GM18502 (cell line): ENCODE measurements around the gene CACNG3.
"Not testable (repeated sequence)": the region's sequence is repeated elsewhere in the genome, so short reads cannot be mapped to it uniquely, and the experiment has no call there.

Experiments
- ATAC-seq: cut with Tn5 transposase; IDR thresholded peaks from one replicate; pipeline ENCODE4 v1.9.1; 2021; ENCODE audit warnings: mild to moderate bottlenecking; ENCODE audit not compliant: unreplicated experiment, poor library complexity

Gene CACNG3

DNA sequence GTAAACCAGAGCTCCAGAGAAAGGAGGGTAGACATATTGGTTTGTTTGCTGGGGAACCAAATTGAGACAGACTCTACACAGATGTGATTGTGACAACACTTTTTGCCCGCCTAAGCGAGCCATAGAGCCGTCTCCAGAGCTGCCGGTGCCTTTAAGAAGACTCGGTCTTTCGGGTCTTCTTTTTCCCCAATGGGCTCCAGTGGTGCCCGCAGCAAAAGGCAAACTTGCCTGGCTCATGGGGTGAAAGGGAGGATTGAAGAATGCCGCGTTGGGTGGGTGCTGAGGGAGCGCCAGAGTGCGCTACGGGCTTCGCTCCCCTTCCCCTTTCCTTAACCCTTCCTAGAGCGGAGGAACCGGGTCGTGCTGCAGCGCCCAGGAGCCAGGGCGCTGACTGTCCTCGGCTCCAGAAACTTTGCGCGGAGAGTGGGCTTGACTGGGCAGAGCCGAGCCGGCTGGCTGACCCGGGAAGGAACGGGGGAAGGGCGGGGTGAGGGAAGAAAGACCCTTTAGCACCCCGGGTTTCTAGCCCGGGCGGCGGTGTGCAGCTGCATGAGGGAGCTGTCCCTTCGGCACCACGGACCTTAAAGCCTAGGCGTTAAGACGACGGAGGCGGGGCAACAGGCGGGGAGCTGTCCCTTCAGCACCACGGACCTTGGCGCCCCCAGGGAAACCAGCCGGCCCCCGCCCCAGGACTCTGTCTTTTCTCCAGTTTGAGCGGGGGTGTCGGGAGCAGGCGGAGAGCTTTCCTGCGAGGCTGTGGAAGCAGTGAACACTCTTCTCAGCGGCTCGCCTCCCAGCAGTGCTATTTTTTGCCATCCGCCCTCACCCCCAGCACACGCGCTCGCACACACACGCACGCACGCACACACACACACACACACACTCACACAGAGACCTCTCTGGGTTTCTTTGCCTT is at the start of gene CACNG3:
CACNG3 (plus strand) TSS at position 880 of the 916 bp plus-strand sequence. CDS start 420 bp downstream, outside the sequence.
- ATAC-seq = no peak

DNA sequence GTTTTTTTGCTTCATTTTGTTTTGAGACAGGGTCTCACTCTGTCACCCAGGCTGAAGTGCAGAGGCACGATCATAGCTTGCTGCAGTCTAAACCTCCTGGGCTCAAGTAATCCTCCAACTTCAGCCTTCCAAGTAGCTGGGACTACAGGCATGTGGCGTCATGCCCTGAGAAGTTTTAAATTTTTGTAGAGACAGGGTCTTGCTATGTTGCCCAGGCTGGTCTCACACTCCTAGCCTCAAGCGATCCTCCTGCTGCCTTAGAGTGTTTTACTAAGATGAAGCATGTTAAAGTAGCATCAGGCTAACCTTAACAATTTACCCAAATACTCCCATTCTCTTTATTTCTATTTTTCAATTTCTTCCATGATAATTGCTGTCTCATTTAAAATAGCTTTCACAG is 49.2 kb upstream of the CACNG3 start:
- no peak for ATAC-seq

DNA sequence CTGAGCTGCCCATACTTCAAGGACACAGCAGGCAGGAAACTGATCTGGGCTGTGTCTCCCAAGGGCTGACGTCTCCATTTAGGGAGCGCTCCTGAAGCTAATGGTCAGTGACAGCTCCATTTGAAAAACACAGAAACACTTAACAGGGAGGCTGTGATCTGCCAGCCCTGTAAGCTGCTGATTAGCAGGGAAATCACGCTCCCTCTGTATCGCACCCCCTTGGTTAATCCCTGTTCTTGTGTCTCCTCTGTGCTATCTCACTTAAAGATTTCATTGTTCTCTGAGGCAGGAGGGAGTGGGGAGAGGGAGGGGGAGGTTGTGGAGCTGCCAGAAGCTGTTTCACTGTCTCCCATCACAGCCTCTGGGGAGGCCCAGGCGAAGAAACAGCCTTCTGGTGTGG is 47.4 kb upstream of the CACNG3 start:
- ATAC-seq = no peak

DNA sequence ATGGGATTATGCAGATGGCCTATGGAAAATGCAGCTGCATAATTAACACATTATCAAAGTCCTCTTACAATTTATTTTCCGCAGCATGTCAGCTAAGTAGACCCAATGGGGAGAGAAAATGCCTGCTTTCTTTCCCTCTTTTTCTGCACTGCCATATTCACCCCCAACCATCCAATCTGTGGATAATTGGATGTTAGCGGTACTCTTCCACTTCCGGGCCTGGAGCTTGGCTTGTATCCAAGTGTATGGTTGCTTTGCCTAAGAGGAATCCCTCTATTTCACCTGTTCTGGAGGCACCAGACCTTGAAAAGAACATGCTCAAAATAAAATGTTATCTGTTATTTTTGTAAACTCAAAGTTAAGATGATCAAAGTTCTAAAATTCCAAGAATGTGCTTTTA is 41.1 kb upstream of the CACNG3 start:
- ATAC-seq = no peak

DNA sequence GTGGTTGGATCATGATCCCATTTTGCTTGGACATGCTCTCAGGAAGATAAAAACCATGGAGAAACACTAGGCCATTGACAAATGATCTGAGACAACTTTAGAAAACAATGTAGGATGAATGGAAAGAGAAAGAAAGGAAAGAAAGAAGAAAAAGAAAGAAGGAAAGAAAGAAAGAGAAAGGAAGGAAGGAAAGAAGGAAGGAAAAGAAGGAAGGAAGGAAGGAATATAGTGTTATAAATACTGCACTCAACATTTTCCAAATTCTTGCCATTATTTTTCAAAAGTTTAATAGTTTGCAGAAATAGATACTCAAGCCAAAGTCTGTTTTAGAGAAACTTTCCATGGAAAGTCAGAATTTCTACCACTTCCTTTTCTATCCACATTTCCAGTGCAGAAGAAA is 39.2 kb upstream of the CACNG3 start:
- no peak for ATAC-seq

DNA sequence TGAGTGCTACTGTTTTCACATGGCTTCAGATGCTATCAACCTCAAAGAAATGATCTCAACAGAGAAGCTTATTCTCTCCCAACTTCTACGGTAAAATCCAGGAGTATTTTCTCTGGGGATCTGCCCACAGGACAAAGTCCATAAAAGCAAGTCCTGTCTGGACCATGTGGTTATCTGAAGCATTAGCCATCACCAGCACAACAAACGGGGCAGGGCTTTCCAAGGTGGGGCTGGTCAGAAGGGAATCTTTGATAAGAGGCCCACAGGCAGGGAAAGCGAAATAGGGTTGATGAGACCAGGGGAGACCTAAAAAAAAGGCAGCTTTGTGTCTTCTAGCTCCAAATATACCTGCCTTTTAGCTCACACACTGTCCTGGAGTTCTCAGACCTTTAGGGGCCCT is 38.7 kb upstream of the CACNG3 start:
- ATAC-seq = no peak

DNA sequence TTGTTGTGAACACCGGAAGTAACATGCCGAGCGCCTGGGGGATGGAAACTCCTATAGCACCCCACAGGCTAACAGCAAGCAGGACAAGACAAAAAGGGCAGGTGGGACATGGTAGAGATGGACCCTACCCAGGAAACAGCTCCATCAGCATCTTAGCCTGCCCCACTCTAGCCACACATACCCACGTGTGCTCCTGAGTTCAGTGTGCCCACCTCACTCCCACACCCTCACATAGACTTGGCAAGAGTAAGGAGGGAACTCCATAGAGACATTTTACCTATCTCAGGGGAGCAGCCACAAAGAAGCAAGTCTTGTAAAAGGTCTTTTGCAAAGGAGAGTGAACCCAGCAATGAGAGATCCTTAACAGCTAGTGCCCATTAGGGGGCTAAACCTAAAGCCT is 37.8 kb upstream of the CACNG3 start:
- no peak for ATAC-seq

DNA sequence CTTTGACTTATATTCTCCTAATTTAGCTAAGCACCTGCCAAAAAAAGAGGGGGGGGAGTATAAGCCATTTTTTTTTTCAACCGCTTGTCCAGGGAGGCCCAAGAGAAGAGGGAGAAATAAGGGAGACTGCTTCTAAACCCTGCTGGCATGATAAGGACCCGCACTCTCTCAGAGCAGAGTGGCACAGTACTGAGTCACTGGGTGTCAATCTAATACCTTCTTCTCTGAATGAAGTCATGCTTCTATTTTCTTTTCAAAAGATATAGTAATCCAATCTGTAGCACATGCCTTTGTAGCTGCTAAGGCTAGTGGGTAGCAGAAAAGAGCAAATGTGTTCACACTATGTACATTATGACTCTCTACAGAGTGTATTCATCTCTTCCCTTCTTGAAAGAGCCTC is 34.9 kb upstream of the CACNG3 start:
- ATAC-seq = no peak

DNA sequence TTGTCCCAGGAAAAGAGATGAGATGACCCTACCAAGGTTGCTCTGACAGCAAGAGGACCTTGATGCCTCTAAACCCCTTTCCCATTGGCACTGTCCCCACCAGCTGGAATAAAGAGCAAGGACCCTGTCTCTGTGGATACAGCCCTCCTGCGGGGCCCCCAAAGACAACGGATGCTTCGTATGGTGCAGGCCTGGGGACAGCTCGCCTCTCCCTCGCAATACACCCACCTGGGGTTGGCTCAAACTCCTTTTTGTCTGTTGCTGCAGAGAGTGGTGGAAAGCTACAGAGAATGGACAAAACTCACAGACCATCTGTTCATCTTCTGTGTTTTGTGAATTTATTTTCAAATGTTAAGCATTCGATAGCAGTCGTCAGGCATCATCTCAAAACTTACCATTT is 27.6 kb upstream of the CACNG3 start:
- no peak for ATAC-seq

DNA sequence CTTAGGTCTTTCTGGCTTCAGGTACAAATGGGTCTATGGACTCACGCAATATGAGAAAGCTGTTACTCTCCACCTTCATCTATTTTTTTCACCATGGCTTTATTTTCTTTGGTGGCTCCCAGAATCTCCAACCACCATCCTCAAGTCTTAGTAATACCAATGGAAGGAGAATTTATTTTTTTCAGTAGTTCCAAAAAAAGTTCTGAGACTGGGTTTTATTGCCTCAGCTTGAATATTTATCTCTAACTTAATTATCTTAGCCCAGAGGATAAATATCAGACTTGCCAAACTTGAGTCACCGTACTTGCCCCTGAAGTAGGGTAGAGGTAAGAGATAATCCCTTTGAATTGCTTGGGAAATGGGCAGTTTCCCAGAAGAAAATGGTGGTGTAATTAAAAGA is 23.2 kb upstream of the CACNG3 start:
- no peak for ATAC-seq

DNA sequence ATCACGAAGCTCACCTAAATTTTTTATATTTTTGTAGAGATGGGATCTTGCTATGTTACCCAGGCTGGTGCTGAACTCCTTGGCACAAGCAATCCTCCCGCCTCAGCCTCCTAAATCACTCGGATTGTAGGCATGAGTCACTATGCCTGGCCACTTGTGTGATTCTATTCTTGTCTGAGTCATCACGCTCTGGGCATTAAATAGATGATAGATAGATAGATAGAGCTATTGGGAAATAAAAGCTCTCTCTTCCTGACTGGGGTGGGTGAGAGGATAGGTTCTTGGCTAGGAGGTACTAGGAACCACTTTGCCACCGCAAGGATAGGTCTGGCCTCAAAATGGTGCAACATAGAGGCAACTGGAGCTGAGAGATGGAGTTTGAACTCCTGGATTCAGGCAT is 21.4 kb upstream of the CACNG3 start:
- no peak for ATAC-seq

DNA sequence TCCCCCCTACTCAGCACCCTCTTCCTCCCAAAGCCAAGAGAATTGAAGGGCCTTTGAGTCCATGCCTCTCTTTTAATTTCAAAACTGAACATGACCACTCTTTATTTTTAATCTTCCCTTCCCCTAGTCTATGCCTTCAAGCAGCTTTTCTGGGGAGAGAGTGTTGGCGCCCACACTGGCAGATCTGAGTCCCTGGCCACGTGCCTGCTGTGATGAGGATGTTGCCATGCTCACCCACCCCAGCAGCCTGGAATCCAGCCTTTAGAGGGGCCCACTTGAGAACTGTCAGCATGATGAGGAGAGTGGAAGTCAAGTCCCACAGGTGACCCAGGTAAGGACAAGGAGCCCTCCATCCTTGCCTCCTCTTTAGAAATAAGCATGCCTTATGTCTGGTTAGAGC is 20.3 kb upstream of the CACNG3 start:
- no peak for ATAC-seq

DNA sequence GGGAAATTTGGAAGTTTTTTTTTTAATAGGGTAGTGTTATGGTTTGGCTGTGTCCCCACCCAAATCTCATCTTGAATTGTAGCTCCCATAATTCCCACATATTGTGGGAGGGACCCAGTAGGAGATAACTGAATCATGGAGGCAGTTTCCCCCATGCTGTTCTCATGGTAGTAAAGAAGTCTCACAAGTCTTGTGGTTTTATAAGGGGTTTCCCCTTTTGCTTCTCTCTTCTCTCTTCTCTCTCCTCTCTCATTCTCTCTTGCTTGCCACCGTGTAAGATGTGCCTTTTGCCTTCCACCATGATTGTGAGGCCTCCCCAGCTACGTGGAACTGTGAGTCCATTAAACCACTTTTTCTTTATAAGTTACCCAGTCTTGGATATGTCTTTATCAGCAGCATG is 17.3 kb upstream of the CACNG3 start:
- ATAC-seq = not testable (repeated sequence)

DNA sequence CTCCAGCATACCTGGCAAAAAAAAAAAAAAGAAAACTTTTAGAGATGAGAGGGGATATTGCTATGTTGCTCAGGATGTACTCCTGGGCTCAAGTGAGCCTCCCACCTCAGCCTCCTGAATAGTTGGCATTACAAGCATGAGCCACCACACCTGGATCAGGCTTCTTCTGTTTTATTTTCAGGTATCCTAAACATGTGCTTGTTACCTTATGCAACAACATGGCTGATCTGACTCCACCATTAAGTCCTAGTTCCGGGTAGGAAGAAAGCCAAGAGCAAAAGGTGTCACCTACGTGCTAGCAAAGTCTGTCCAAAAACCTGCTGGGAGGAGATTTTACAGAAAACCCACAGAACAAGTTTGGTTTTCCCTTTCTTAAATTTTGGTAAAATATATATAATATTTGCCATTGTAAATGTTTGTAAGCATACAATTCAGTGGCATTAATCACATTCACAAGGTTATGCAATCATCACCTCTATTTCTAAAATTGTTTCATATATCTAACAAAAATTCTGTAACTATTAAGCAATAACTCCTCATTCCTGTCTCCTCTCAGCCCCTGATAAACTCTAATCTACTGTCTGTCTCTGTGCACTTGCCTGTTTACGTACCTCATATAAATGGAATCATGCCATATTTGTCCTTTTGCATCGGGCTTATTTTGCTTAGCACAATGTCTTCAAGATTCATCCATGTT is 9.1 kb upstream of the CACNG3 start:
- ATAC-seq = no peak

DNA sequence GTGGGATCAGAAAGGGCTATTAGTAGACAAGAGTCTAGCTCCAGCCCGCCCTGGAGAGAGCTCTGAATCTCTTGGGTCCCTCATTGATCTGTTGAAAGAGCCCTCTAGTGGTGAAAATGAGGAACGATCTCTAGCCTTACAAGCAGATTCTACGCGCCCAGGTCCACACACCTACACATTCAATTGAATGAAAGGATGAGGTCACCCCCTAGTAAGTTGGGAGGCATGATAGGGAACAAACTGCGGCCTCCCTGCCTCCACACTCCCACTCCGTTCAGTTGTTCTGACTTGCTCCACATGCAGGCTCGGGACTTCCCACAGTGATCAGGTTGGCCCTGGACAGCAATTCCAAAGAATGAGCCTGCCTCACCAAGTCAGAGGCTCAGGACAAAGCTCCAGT is 2.9 kb upstream of the CACNG3 start:
- no peak for ATAC-seq

DNA sequence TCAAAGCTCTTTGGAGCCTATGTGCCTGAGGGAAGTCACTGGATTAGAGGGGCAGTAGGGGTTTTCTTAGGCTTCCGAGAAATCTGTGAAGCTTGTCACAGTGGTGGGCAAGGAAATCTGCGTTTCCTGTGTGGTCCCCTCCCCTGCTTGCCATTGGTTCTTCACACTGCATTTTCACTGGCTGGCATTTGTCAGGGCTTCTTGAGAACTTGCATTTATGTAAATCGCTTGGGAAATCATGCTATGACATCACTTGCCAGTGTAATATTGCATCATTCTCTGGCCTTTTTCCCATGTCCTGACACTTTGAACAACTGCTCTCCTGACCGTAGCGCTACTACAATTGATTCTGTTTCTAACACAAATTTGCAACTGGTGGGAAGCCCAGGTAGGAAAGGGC is 1.8 kb downstream of the CACNG3 start:
- no peak for ATAC-seq

DNA sequence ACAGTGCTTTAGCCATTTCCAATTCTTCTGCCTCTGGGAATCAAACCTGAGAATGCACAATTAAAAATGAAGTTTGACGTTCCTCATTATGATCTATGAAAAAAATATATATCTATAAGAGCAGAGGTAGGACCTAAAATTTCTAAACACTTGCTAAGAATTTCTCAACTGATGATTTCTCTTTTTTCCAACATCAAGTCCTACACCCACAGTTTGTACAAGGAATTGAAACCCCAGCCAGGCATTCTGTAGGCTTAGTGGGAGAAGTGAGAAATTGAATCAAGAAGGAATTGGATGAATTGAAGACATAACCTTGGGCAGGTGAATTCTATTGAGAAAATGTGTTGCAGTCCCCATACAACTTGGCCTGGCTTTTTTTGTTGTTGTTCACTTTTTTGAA is 2.7 kb downstream of the CACNG3 start:
- ATAC-seq = no peak

DNA sequence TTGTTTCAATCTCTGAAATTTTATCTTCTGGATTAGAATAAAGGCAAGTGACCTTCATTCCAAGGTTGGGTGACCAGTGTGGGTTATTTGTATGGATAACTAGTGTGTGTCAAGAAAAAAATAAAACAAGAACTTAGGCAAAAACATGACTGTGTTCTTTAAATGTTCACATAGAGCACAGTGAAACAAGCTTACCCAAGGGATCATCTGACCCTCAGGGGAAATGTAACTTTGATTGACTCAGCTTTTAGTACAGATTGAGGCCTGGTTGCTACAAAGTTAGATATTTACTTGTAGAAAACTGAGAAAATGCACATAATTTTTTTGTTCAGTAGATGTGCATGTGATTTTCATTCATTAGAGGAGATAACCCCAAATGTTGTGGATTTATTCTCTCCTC is 6.7 kb downstream of the CACNG3 start:
- no peak for ATAC-seq

DNA sequence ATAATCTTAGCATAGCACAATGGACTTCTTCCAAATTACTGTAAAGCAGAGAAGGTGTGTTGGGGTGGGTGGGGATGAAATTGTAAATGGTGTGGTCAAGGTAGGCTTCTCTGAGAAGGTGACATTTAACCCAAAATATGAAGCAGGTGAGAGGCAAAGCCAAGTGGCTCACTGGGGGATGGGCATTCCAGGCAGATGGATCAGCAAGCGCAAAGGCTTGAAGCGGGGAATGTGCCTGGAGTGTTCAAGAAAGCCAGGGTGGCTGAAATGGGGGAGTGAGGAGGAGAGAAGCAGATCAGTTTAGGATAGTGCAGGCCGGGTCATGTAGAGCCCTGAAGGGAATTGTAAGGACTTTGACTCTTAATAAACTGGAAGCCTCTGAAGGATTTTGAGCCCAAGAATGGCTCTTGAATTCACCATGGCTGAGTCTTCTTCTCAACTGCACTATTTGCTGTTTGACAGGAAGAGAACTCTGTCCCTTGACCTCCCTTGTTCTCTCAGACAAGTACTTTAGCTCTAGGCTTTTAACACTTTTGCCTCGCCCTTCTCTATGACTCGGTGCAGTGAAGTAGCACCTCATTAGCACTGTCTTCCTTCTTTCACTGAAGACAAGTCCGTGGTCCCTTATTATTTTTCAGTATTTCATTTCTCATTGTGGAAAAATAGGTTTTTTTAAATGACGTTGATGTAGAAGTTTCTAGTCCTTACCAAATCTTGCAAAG is 14.7 kb downstream of the CACNG3 start:
- ATAC-seq = no peak

DNA sequence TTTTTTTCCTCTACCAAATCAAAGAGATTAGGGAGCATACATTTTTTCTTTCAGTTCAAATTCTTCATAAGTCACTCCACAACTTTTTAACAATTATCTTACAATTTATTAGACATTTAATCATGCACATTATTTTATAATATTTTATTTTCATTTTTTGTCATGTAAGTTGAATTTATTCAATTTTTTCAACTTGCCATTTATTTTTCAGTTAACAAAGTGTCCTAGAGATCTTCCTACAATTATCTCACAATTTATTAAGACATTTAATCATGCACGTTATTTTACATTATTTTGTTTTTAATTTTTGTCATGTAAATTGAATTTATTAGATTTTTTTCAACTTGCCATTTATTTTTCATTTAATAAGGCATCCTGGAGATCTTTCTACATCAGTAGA is 16.2 kb downstream of the CACNG3 start:
- no peak for ATAC-seq

DNA sequence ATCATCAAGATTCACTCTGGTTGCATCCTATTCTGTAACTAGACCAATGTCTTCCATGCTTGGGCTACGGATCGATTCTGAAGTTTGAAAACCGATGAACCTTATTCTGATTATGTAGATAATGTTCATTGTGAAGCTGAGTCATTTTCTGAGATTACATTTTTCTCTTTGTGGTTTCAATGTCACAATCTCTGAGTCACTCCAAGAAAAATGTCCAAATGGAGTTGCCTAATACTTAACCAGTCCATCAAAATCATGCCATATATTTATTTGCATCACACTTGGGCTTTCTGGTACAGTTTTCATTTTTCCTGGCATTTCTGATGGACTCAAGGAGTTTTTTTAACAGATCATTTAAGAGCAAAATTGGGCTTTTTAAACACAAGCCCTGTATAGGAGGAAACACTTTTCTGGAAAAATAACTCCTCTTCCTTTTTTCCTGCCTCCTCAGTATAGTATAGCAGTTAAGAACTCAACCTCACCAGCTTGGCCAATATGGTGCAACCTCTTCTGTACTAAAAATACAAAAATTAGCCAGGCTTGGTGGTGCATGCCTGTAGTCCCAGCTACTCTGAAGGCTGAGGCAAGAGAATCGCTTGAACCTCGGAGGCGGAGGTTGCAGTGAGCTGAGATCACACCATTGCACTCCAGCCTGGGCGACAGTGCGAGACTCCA is 17.5 kb downstream of the CACNG3 start:
- no peak for ATAC-seq
